Measurements from ENCODE around the gene STN1. TPM values are rescaled to one million over a fixed set of nuclear protein-coding genes. Genes with fewer than 3 reads are reported as not detected.

STN1 gene
- total RNA-seq, 2 experiments from 2014 or later: 34.4 to 37.4 TPM

DNA sequence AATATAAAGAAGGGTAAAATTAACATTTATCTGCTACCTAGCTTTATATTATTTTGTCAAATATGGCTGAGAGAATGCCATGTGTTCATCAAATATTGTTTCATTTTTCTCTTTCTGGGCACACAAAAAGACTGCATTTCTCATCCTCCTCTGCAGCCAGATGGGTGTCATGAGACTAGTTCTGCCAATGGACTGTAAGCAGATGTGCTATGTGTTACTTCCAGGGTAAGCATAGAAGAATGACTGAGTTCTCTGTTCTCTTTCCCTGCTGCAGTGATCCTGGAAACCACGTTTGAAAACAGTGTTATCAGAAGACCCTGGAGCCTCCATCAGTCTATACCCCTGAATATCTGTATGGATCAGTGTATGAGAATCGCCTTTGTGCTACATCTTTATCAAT, 24.9 kb upstream of the STN1 start:
- no peaks in the 10 kb centered on the region for H3K27me3 Mint-ChIP-seq
- intact Hi-C loops (cut with DNase I, micrococcal nuclease): no loop called here
- H3K4me3 Mint-ChIP-seq: no peak overlapping the region
- CTCF ChIA-PET: interaction anchor here (0.7 kb wide), 1 partner anchor 72 kb away, joined by 3 read pairs; no protein-coding TSS in a partner anchor
- H3K27ac Mint-ChIP-seq: no peak overlapping the region
- DNase-seq (no peak), ATAC-seq (no peak)
- H3K9me3 Mint-ChIP-seq (ENCODE audit: low read depth): no peaks in the 10 kb centered on the region
- POLR2A ChIA-PET: no interaction called here
- H3K4me1 Mint-ChIP-seq: peaks cover 6% of the 10 kb centered on the region
- no peaks in the 10 kb centered on the region for H3K36me3 Mint-ChIP-seq (ENCODE audit: low read depth)

- ChIA-PET POLR2A (no interaction called here), CTCF (interaction anchor here (1.0 to 1.3 kb wide), 2 partner anchors 10 to 14 kb away, joined by 4 read pairs; no protein-coding TSS in a partner anchor)
- Mint-ChIP-seq H3K4me1 (no peaks in the 10 kb centered on the region), H3K27me3 (no peaks in the 10 kb centered on the region), H3K36me3 (ENCODE audit: low read depth) (no peaks in the 10 kb centered on the region), H3K4me3 (no peak overlapping the region), H3K27ac (no peak overlapping the region), H3K9me3 (ENCODE audit: low read depth) (no peaks in the 10 kb centered on the region)
- intact Hi-C loops (cut with DNase I, micrococcal nuclease): no loop called here
- no peak for DNase-seq
- ATAC-seq: no peak
Measured at GRCh38 chr10:103941801-103942200, 23.8 kb upstream of the STN1 start.

GRCh38 chr10:103939522-103939921, 21.5 kb upstream of the STN1 start:
- no peaks in the 10 kb centered on the region for H3K27me3 Mint-ChIP-seq
- no peak overlapping the region for H3K27ac Mint-ChIP-seq
- no peak for DNase-seq
- intact Hi-C loops (cut with DNase I, micrococcal nuclease): no loop called here
- ChIA-PET POLR2A (no interaction called here), CTCF (interaction anchor here (0.6 to 0.8 kb wide), 2 partner anchors 21 to 293 kb away, joined by 3 read pairs; no protein-coding TSS in a partner anchor)
- H3K4me1 Mint-ChIP-seq: no peaks in the 10 kb centered on the region
- no peaks in the 10 kb centered on the region for H3K9me3 Mint-ChIP-seq (ENCODE audit: low read depth)
- H3K36me3 Mint-ChIP-seq (ENCODE audit: low read depth): no peaks in the 10 kb centered on the region
- H3K4me3 Mint-ChIP-seq: no peak overlapping the region
- no peak for ATAC-seq

- Mint-ChIP-seq H3K27me3 (no peaks in the 10 kb centered on the region), H3K36me3 (ENCODE audit: low read depth) (no peaks in the 10 kb centered on the region), H3K9me3 (ENCODE audit: low read depth) (no peaks in the 10 kb centered on the region), H3K27ac (no peak overlapping the region), H3K4me3 (no peak overlapping the region), H3K4me1 (no peaks in the 10 kb centered on the region)
- CTCF ChIA-PET: interaction anchor here (0.8 to 0.9 kb wide), 2 partner anchors 19 to 23 kb away, joined by 3 read pairs; no protein-coding TSS in a partner anchor
- intact Hi-C loops (cut with DNase I, micrococcal nuclease): no loop called here
- DNase-seq (no peak), ATAC-seq (no peak)
- POLR2A ChIA-PET: interaction anchor here (0.6 kb wide), 1 partner anchor 46 kb away, joined by 3 read pairs; no protein-coding TSS in a partner anchor
Measured at GRCh38 chr10:103936022-103936421, 18.0 kb upstream of the STN1 start.

DNA sequence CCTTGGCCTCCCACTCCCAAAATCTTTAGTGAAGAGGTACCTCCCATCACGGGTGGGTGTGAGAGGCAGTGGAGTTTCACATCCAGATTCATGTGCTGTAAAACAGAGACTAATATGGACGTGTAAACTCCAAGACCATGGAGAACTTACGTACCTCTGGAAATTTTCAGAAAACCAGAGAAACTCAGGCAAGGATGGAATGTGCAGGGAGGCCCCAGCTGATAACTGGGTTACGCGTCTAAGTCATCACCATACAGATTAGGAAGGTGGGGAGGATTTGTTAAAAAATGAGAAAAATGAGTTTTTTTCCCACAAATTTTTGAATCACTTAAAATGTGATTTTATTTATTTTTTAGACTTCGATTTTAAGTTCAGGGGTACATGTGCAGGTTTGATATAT, 16.3 kb upstream of the STN1 start:
- H3K27me3 Mint-ChIP-seq: no peaks in the 10 kb centered on the region
- DNase-seq (no peak), ATAC-seq (no peak)
- no peak overlapping the region for H3K27ac Mint-ChIP-seq
- no peak overlapping the region for H3K4me3 Mint-ChIP-seq
- ChIA-PET POLR2A (no interaction called here), CTCF (no interaction called here)
- no peaks in the 10 kb centered on the region for H3K36me3 Mint-ChIP-seq (ENCODE audit: low read depth)
- intact Hi-C loops (cut with DNase I, micrococcal nuclease): no loop called here
- H3K4me1 Mint-ChIP-seq: no peaks in the 10 kb centered on the region
- no peaks in the 10 kb centered on the region for H3K9me3 Mint-ChIP-seq (ENCODE audit: low read depth)

DNA sequence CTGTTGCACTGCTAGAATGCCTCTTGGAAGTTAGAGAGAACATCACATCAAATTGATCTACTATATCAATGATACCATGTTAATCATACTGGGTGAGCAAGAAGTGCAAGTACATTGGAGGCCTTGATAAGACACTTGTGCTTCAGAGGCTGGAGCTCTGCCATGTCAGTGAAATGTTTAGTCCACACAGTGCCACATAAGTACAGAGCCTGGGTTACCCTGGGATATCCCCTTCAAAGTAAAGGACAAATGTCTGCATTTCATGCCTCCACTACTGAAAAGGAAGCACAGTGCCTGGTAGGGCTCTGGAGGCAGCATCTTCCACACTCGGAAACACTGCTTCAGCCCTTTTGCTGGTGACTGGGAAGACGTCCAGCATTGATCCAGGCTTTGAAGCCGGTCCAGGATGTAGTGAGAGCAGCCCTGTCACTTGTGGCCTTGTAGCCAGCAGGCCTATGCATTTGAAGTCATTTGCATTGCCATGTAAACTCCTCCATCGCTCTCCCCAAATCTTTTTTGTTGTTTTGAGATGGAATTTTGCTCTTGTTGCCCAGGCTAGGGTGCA, 15.7 kb upstream of the STN1 start:
- H3K27me3 Mint-ChIP-seq: no peaks in the 10 kb centered on the region
- no peak overlapping the region for H3K27ac Mint-ChIP-seq
- no peak overlapping the region for H3K4me3 Mint-ChIP-seq
- H3K4me1 Mint-ChIP-seq: no peaks in the 10 kb centered on the region
- intact Hi-C loops (cut with DNase I, micrococcal nuclease): no loop called here
- CTCF ChIA-PET: no interaction called here
- DNase-seq (no peak), ATAC-seq (no peak)
- POLR2A ChIA-PET: no interaction called here
- no peaks in the 10 kb centered on the region for H3K36me3 Mint-ChIP-seq (ENCODE audit: low read depth)
- no peaks in the 10 kb centered on the region for H3K9me3 Mint-ChIP-seq (ENCODE audit: low read depth)

GRCh38 chr10:103932971-103933370, 15.0 kb upstream of the STN1 start:
- intact Hi-C loops (cut with DNase I, micrococcal nuclease): no loop called here
- Mint-ChIP-seq H3K27me3 (no peaks in the 10 kb centered on the region), H3K27ac (no peak overlapping the region), H3K4me1 (no peaks in the 10 kb centered on the region), H3K36me3 (ENCODE audit: low read depth) (no peaks in the 10 kb centered on the region), H3K9me3 (ENCODE audit: low read depth) (no peaks in the 10 kb centered on the region), H3K4me3 (no peak overlapping the region)
- DNase-seq: no peak
- CTCF ChIA-PET: interaction anchor here (1.0 to 2.7 kb wide), 2 partner anchors 11 to 47 kb away, joined by 3 to 8 read pairs; no protein-coding TSS in a partner anchor
- ATAC-seq: no peak
- POLR2A ChIA-PET: interaction anchor here (0.6 kb wide), 1 partner anchor 40 kb away, joined by 4 read pairs; no protein-coding TSS in a partner anchor

- Mint-ChIP-seq H3K9me3 (ENCODE audit: low read depth) (no peaks in the 10 kb centered on the region), H3K4me1 (no peaks in the 10 kb centered on the region), H3K27me3 (no peaks in the 10 kb centered on the region), H3K4me3 (no peak overlapping the region), H3K36me3 (ENCODE audit: low read depth) (no peaks in the 10 kb centered on the region), H3K27ac (no peak overlapping the region)
- CTCF ChIA-PET: interaction anchor here (1.0 to 2.7 kb wide), 3 partner anchors 11 to 47 kb away, joined by 3 to 8 read pairs (median 6); no protein-coding TSS in a partner anchor
- POLR2A ChIA-PET: no interaction called here
- intact Hi-C loops (cut with DNase I, micrococcal nuclease): no loop called here
- no peak for ATAC-seq
- DNase-seq: no peak
Measured at GRCh38 chr10:103932271-103932670, 14.3 kb upstream of the STN1 start.

DNA sequence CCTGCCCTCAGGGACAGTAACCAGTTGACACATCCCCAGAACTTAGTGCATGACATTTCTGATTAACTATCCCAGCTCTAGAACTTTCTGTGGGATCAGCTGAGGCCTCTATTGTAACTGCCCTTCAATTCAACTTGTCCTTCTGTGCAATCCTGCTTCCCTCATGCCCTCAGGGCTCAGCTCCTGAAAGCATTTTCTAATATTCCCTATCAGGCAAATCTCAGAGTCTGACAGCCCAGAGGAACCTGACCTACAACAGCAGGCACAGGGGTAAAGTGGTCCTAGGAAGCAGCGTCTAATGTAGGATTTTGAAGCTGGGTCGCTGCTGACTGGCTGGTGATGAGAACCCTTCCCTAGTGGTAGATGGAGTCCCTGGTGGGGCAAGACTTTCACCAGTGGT, 13.6 kb upstream of the STN1 start:
- CTCF ChIA-PET: interaction anchor here (1.0 to 2.7 kb wide), 3 partner anchors 10 to 15 kb away, joined by 4 to 8 read pairs (median 6); no protein-coding TSS in a partner anchor
- DNase-seq (no peak), ATAC-seq (no peak)
- Mint-ChIP-seq H3K27me3 (no peaks in the 10 kb centered on the region), H3K27ac (no peak overlapping the region), H3K36me3 (ENCODE audit: low read depth) (no peaks in the 10 kb centered on the region), H3K9me3 (ENCODE audit: low read depth) (no peaks in the 10 kb centered on the region), H3K4me1 (no peaks in the 10 kb centered on the region), H3K4me3 (no peak overlapping the region)
- POLR2A ChIA-PET: no interaction called here
- intact Hi-C loops (cut with DNase I, micrococcal nuclease): no loop called here

GRCh38 chr10:103930881-103931280, 12.9 kb upstream of the STN1 start:
- Mint-ChIP-seq H3K4me1 (no peaks in the 10 kb centered on the region), H3K4me3 (no peak overlapping the region), H3K36me3 (ENCODE audit: low read depth) (no peaks in the 10 kb centered on the region), H3K27ac (no peak overlapping the region), H3K27me3 (no peaks in the 10 kb centered on the region), H3K9me3 (ENCODE audit: low read depth) (no peaks in the 10 kb centered on the region)
- no peak for ATAC-seq
- DNase-seq: no peak
- ChIA-PET POLR2A (no interaction called here), CTCF (interaction anchor here (1.0 to 2.7 kb wide), 3 partner anchors 9 to 14 kb away, joined by 4 to 8 read pairs (median 6); no protein-coding TSS in a partner anchor)
- intact Hi-C loops (cut with DNase I, micrococcal nuclease): no loop called here

- H3K4me1 Mint-ChIP-seq: no peaks in the 10 kb centered on the region
- no peaks in the 10 kb centered on the region for H3K9me3 Mint-ChIP-seq (ENCODE audit: low read depth)
- POLR2A ChIA-PET: no interaction called here
- H3K4me3 Mint-ChIP-seq: no peak overlapping the region
- H3K27me3 Mint-ChIP-seq: no peaks in the 10 kb centered on the region
- DNase-seq (no peak), ATAC-seq (no peak)
- intact Hi-C loops (cut with DNase I, micrococcal nuclease): no loop called here
- no peak overlapping the region for H3K27ac Mint-ChIP-seq
- CTCF ChIA-PET: interaction anchor here (1.0 to 2.7 kb wide), 3 partner anchors 9 to 45 kb away, joined by 3 to 8 read pairs (median 6); no protein-coding TSS in a partner anchor
- no peaks in the 10 kb centered on the region for H3K36me3 Mint-ChIP-seq (ENCODE audit: low read depth)
Measured at GRCh38 chr10:103930449-103930848, 12.5 kb upstream of the STN1 start.

- H3K4me1 Mint-ChIP-seq: no peaks in the 10 kb centered on the region
- intact Hi-C loops (cut with DNase I, micrococcal nuclease): no loop called here
- H3K27me3 Mint-ChIP-seq: no peaks in the 10 kb centered on the region
- DNase-seq (no peak), ATAC-seq (no peak)
- no peaks in the 10 kb centered on the region for H3K9me3 Mint-ChIP-seq (ENCODE audit: low read depth)
- ChIA-PET POLR2A (no interaction called here), CTCF (interaction anchor here (0.8 to 1.0 kb wide), 2 partner anchors 44 to 92 kb away, joined by 3 to 5 read pairs; no protein-coding TSS in a partner anchor)
- no peak overlapping the region for H3K27ac Mint-ChIP-seq
- H3K36me3 Mint-ChIP-seq (ENCODE audit: low read depth): no peaks in the 10 kb centered on the region
- H3K4me3 Mint-ChIP-seq: no peak overlapping the region
Measured at GRCh38 chr10:103929381-103929921, 11.5 kb upstream of the STN1 start.
